Measurements from ENCODE around the gene CBX2. TPM values are rescaled to one million over a fixed set of nuclear protein-coding genes. Genes with fewer than 3 reads are reported as not detected.

Gene CBX2
- polyA plus RNA-seq, 2 of the 4 experiments (the other 2 are of a cell fraction), result 7.4 to 16.4 TPM

DNA sequence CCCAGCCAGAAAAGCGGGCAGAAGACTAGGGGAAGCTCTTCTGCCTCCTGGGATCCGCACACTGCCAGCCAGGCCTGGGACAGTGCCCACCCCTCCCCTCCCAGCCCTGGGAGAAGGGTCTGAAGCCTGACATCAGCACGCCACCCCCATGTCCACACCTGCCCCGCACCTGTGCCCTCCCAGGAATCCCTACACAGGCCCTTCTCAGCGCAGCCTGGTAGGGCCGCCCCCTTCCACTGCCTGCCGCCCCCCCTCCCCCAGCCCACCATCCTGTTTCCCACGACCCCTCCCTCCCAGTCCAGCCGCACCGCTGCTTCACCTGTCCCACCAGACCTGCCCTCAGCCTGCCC is 36.6 kb upstream of the CBX2 start (continued):
- TF ChIP-seq, protein P1, sequence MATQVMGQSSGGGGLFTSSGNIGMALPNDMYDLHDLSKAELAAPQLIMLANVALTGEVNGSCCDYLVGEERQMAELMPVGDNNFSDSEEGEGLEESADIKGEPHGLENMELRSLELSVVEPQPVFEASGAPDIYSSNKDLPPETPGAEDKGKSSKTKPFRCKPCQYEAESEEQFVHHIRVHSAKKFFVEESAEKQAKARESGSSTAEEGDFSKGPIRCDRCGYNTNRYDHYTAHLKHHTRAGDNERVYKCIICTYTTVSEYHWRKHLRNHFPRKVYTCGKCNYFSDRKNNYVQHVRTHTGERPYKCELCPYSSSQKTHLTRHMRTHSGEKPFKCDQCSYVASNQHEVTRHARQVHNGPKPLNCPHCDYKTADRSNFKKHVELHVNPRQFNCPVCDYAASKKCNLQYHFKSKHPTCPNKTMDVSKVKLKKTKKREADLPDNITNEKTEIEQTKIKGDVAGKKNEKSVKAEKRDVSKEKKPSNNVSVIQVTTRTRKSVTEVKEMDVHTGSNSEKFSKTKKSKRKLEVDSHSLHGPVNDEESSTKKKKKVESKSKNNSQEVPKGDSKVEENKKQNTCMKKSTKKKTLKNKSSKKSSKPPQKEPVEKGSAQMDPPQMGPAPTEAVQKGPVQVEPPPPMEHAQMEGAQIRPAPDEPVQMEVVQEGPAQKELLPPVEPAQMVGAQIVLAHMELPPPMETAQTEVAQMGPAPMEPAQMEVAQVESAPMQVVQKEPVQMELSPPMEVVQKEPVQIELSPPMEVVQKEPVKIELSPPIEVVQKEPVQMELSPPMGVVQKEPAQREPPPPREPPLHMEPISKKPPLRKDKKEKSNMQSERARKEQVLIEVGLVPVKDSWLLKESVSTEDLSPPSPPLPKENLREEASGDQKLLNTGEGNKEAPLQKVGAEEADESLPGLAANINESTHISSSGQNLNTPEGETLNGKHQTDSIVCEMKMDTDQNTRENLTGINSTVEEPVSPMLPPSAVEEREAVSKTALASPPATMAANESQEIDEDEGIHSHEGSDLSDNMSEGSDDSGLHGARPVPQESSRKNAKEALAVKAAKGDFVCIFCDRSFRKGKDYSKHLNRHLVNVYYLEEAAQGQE (IDR thresholded peaks at IDR 0.05), result no peak
- TF ChIP-seq MAX (IDR thresholded peaks at IDR 0.05), result no peak
- no peak for TF ChIP-seq CBX8 (IDR thresholded peaks at IDR 0.05)
- no peak for TF ChIP-seq CHD4 (IDR thresholded peaks at IDR 0.05; ENCODE audit: borderline replicate concordance)

DNA sequence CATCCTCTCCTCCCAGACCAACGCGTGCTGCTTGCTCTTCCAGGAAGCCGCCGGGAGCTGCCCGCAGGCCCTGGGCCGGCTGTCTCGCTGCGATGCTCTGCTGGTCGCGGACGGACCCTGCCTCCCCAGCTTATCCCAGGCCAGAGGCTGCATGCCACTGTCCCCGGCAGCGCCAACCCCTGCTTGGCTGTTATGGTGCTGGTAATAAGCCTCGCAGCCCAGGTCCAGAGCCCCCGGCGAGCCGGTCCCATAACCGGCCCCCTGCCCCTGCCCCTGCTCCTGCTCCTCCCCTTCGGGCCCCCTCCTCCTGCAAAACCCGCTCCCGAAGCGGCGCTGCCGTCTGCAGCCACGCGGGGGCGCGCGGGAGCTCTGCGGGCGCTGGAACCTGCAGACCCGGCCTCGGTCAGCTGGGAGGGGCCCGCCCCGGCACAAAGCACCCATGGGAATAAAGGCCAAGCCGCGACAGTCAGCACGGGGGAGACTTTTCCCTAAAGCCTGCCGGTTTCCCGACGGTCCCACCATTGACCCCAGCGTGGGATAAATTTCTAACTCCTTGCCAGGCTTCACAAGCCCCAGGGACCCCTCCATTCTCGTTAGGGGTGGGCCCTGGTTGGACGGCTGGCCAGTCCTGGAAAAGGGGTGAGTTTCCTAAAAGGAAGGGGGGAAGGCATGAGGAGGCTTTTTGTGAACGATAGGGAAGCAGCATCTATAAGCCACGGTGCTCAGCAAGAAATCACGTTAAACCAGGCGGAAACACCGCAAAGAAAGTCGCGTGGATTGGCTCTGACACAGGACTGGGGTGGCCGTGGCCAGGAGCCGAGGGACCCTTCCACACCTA is 36.0 kb upstream of the CBX2 start:
- no peak for TF ChIP-seq RARB (CRISPR knock-in tag; IDR thresholded peaks at IDR 0.05)
- TF ChIP-seq MAZ (IDR thresholded peaks at IDR 0.05; ENCODE audit: borderline replicate concordance, low read depth, low read length), result peak; percentile 90; the same call in 1 of the 2 replicates
- TF ChIP-seq SMC3 (IDR thresholded peaks at IDR 0.05), result peak; percentile 92
- no peak for TF ChIP-seq FOXS1 (CRISPR knock-in tag; IDR thresholded peaks at IDR 0.05)
- TF ChIP-seq PHF8 (IDR thresholded peaks at IDR 0.05; ENCODE audit: borderline replicate concordance, low read depth), result no peak
- peak; percentile 72 to 85 for TF ChIP-seq RAD21 (conservative IDR thresholded peaks at IDR 0.05 in 1 of 2, IDR thresholded peaks at IDR 0.05 in 1 of 2)
- TF ChIP-seq, protein P2, sequence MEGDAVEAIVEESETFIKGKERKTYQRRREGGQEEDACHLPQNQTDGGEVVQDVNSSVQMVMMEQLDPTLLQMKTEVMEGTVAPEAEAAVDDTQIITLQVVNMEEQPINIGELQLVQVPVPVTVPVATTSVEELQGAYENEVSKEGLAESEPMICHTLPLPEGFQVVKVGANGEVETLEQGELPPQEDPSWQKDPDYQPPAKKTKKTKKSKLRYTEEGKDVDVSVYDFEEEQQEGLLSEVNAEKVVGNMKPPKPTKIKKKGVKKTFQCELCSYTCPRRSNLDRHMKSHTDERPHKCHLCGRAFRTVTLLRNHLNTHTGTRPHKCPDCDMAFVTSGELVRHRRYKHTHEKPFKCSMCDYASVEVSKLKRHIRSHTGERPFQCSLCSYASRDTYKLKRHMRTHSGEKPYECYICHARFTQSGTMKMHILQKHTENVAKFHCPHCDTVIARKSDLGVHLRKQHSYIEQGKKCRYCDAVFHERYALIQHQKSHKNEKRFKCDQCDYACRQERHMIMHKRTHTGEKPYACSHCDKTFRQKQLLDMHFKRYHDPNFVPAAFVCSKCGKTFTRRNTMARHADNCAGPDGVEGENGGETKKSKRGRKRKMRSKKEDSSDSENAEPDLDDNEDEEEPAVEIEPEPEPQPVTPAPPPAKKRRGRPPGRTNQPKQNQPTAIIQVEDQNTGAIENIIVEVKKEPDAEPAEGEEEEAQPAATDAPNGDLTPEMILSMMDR (IDR thresholded peaks at IDR 0.05), result peak; percentile 97
- DNase-seq (ENCODE audit: low read depth in 1 of 2, low spot score in 1 of 2) (peak; percentile 69 to 93), ATAC-seq (peak; percentile 68 to 85), FAIRE-seq (no peak)
- peak overlapping the region; percentile 51 to 74; a peak in 5 of 6 replicates for H3K27ac ChIP-seq
- 20% methylated on average over 43 of the region's 53 CpGs for WGBS (ENCODE audit: missing lambda C conversion rate)
- ChIA-PET CTCF (interaction anchor here (0.6 to 10.4 kb wide), 43 partner anchors 7 to 648 kb away, joined by 3 to 254 read pairs (median 4); partner anchors contain the start of gene CBX2), POLR2A (no interaction called here)
- H3K9me3 ChIP-seq, result no peaks in the 10 kb centered on the region
- H3K4me1 ChIP-seq, result peaks cover 18% of the 10 kb centered on the region; the same call in 2 of the 3 replicates
- H3K4me2 ChIP-seq, result peak overlapping the region; percentile 93
- H3K4me3 ChIP-seq, result peak overlapping the region; percentile 36; the same call in 2 of the 3 replicates

- Histone ChIP-seq H3K27ac (no peak overlapping the region), H3K9me3 (no peaks in the 10 kb centered on the region), H3K4me3 (no peak overlapping the region), H3K4me1 (peaks cover 18% of the 10 kb centered on the region; the same call in 2 of the 3 replicates), H3K4me2 (peak overlapping the region; percentile 93; the same call in 1 of the 3 replicates)
- no peak for FAIRE-seq
- ATAC-seq, result no peak
- TF ChIP-seq NR3C1 (IDR thresholded peaks at IDR 0.05) (no peak), TP53 (CRISPR knock-in tag; IDR thresholded peaks at IDR 0.05) (no peak), EP300 (IDR thresholded peaks at IDR 0.05) (no peak), EHMT2 (IDR thresholded peaks at IDR 0.05; ENCODE audit: low read depth) (no peak)
- no peak for DNase-seq (ENCODE audit: low read depth in 1 of 2, low spot score in 1 of 2)
- ChIA-PET CTCF (interaction anchor here (0.6 to 10.4 kb wide), 37 partner anchors 9 to 648 kb away, joined by 3 to 254 read pairs (median 4); partner anchors contain the start of genes CBX2 and CBX4), POLR2A (no interaction called here)
- 36% methylated on average over 1 of the region's 1 CpG for WGBS (ENCODE audit: missing lambda C conversion rate)
Observed at GRCh38 chr17:79742589-79742918, 35.4 kb upstream of the CBX2 start.
